ENCODE measurements around the gene ZNF716.
"Not testable (repeated sequence)": the region's sequence is repeated elsewhere in the genome, so short reads cannot be mapped to it uniquely, and the experiment has no call there.

Gene ZNF716

GRCh38 chr7:57487957-57488356 is 38.0 kb downstream of the ZNF716 start:
- no peak overlapping the region for H3K27ac Mint-ChIP-seq
- H3K36me3 Mint-ChIP-seq (ENCODE audit: low read depth), result no peaks in the 10 kb centered on the region
- H3K4me1 Mint-ChIP-seq, result no peaks in the 10 kb centered on the region
- peaks cover 8% of the 10 kb centered on the region for H3K9me3 Mint-ChIP-seq
- TF ChIP-seq CTCF (IDR thresholded peaks at IDR 0.05; ENCODE audit: unreplicated experiment in 3 of 3), result no peak
- H3K27me3 Mint-ChIP-seq (ENCODE audit: low read depth), result no peaks in the 10 kb centered on the region
- no peak overlapping the region for H3K4me3 Mint-ChIP-seq

- H3K27me3 Mint-ChIP-seq (ENCODE audit: low read depth); H3K27ac Mint-ChIP-seq; H3K4me1 Mint-ChIP-seq; H3K36me3 Mint-ChIP-seq (ENCODE audit: low read depth); H3K9me3 Mint-ChIP-seq; H3K4me3 Mint-ChIP-seq: not testable (repeated sequence)
These were observed 45.1 kb downstream of the ZNF716 start for GRCh38 chr7:57495111-57495510.

GRCh38 chr7:57496395-57496794 is 46.4 kb downstream of the ZNF716 start:
- no peak for TF ChIP-seq CTCF (IDR thresholded peaks at IDR 0.05; ENCODE audit: unreplicated experiment in 3 of 3)
- Mint-ChIP-seq H3K4me1 (no peaks in the 10 kb centered on the region), H3K27ac (no peak overlapping the region), H3K36me3 (ENCODE audit: low read depth) (no peaks in the 10 kb centered on the region), H3K4me3 (no peak overlapping the region), H3K27me3 (ENCODE audit: low read depth) (no peaks in the 10 kb centered on the region), H3K9me3 (peaks cover 15% of the 10 kb centered on the region)

- no peak for TF ChIP-seq CTCF (IDR thresholded peaks at IDR 0.05; ENCODE audit: unreplicated experiment in 3 of 3)
- no peaks in the 10 kb centered on the region for H3K4me1 Mint-ChIP-seq
These were observed 55.2 kb downstream of the ZNF716 start for GRCh38 chr7:57505176-57505575.

More at GRCh38 chr7:57505176-57505575, 55.2 kb downstream of the ZNF716 start:
- H3K9me3 Mint-ChIP-seq, result peaks cover 40% of the 10 kb centered on the region
- no peak overlapping the region for H3K4me3 Mint-ChIP-seq
- H3K27me3 Mint-ChIP-seq (ENCODE audit: low read depth), result no peaks in the 10 kb centered on the region
- no peaks in the 10 kb centered on the region for H3K36me3 Mint-ChIP-seq (ENCODE audit: low read depth)
- no peak overlapping the region for H3K27ac Mint-ChIP-seq

Data from nephron (organoid).